Measurements from ENCODE around the gene KCNB1. TPM values are rescaled to one million over a fixed set of nuclear protein-coding genes. Genes with fewer than 3 reads are reported as not detected.

Gene KCNB1
- total RNA-seq, 3 donors from 2014 or later = 3.9 to 21.8 (median 5.1) TPM

GRCh38 chr20:49372095-49372734, 110.3 kb downstream of the KCNB1 start:
- H3K9me3 ChIP-seq = no peaks in the 10 kb centered on the region
- H3K27ac ChIP-seq = peak overlapping the region in 1 of 2 donors; percentile 48
- no peak overlapping the region for H3K4me3 ChIP-seq
- TF ChIP-seq CTCF (IDR thresholded peaks at IDR 0.05) (no peak), POLR2AphosphoS5 (IDR thresholded peaks at IDR 0.05) (no peak), POLR2A (IDR thresholded peaks at IDR 0.05) (no peak)
- H3K4me1 ChIP-seq = no peaks in the 10 kb centered on the region
- intact Hi-C loops (cut with DNase I; ENCODE audit: low total_unique reads) = loop anchor here (10.0 kb wide), 1 partner anchor 113 kb away; the partner anchor contains the start of gene KCNB1
- H3K27me3 ChIP-seq = no peaks in the 10 kb centered on the region
- no peaks in the 10 kb centered on the region for H3K36me3 ChIP-seq
- DNase-seq (ENCODE audit: low spot score in 2 of 2) = peak; percentile 56 to 63

GRCh38 chr20:49368596-49368995, 113.9 kb downstream of the KCNB1 start:
- H3K36me3 ChIP-seq = no peaks in the 10 kb centered on the region
- H3K4me3 ChIP-seq = no peak overlapping the region
- no peak for DNase-seq (ENCODE audit: low spot score in 2 of 2)
- H3K4me1 ChIP-seq = no peaks in the 10 kb centered on the region
- TF ChIP-seq CTCF (IDR thresholded peaks at IDR 0.05) (no peak), POLR2AphosphoS5 (IDR thresholded peaks at IDR 0.05) (no peak), POLR2A (IDR thresholded peaks at IDR 0.05) (no peak)
- intact Hi-C loops (cut with DNase I; ENCODE audit: low total_unique reads) = no loop called here
- no peak overlapping the region for H3K27ac ChIP-seq
- H3K27me3 ChIP-seq = no peaks in the 10 kb centered on the region
- H3K9me3 ChIP-seq = no peaks in the 10 kb centered on the region

- Histone ChIP-seq H3K27ac (no peak overlapping the region), H3K36me3 (no peaks in the 10 kb centered on the region), H3K4me1 (no peaks in the 10 kb centered on the region), H3K4me3 (no peak overlapping the region), H3K27me3 (no peaks in the 10 kb centered on the region), H3K9me3 (no peaks in the 10 kb centered on the region)
- DNase-seq (ENCODE audit: low spot score in 2 of 2) = no peak
- intact Hi-C loops (cut with DNase I; ENCODE audit: low total_unique reads) = no loop called here
- TF ChIP-seq CTCF (IDR thresholded peaks at IDR 0.05) (no peak), POLR2AphosphoS5 (IDR thresholded peaks at IDR 0.05) (no peak), POLR2A (IDR thresholded peaks at IDR 0.05) (no peak)
Observed at GRCh38 chr20:49367113-49367512, 115.4 kb downstream of the KCNB1 start.

- TF ChIP-seq POLR2AphosphoS5 (IDR thresholded peaks at IDR 0.05) (no peak), POLR2A (IDR thresholded peaks at IDR 0.05) (no peak), CTCF (IDR thresholded peaks at IDR 0.05) (no peak)
- no peaks in the 10 kb centered on the region for H3K36me3 ChIP-seq
- no peak overlapping the region for H3K4me3 ChIP-seq
- H3K27ac ChIP-seq = no peak overlapping the region
- no peak for DNase-seq (ENCODE audit: low spot score in 2 of 2)
- no peaks in the 10 kb centered on the region for H3K27me3 ChIP-seq
- no peaks in the 10 kb centered on the region for H3K4me1 ChIP-seq
- intact Hi-C loops (cut with DNase I; ENCODE audit: low total_unique reads) = no loop called here
- no peaks in the 10 kb centered on the region for H3K9me3 ChIP-seq
Observed at GRCh38 chr20:49366687-49367086, 115.8 kb downstream of the KCNB1 start.

GRCh38 chr20:49361862-49362660, 120.4 kb downstream of the KCNB1 start:
- DNase-seq (ENCODE audit: low spot score in 2 of 2) = no peak
- no peaks in the 10 kb centered on the region for H3K9me3 ChIP-seq
- no peaks in the 10 kb centered on the region for H3K36me3 ChIP-seq
- TF ChIP-seq POLR2A (IDR thresholded peaks at IDR 0.05) (no peak), POLR2AphosphoS5 (IDR thresholded peaks at IDR 0.05) (no peak), CTCF (IDR thresholded peaks at IDR 0.05) (no peak)
- no peaks in the 10 kb centered on the region for H3K4me1 ChIP-seq
- H3K27ac ChIP-seq = no peak overlapping the region
- H3K4me3 ChIP-seq = no peak overlapping the region
- H3K27me3 ChIP-seq = no peaks in the 10 kb centered on the region
- intact Hi-C loops (cut with DNase I; ENCODE audit: low total_unique reads) = no loop called here

Measured in breast epithelium (tissue), 4 donors.